Measurements from ENCODE around the gene SLC7A11.

SLC7A11 gene

DNA sequence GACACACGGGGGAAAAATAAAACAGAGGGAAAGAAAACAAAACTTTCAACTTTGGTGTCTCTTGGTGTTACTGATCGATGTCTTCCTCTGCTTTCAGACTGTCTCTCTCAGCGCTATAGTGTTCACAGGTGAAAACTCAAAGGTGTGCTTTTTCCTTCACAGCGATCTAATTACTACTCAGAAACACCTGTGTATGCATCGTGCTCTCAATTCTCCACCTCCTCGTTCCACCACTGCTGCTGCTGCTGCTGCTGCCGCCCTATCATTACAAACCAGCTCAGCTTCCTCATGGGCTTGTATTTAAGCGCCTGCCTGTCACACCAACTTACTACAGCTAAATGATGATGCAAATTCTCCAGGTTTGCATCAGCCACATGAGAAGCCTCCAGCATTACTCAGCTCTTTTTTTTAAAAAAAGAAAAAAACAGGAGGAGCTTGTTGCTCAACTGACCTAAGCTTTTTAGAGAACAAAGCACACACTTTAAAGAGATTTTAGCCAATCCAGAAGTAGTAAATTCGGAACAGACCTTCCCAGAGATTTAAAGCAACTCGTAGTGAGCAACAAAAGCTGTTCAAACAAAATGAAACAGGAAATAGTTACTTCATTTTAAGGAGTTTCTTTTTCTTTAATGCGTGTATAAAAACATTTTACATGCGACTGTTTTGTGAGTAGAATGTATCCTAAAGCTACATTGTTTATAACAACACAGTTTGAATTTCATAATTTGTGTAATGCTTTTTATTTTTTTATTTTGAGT is at the start of gene SLC7A11:
Gene SLC7A11, minus strand, starts transcription at position 274 of the 758 bp plus-strand sequence. CDS start 280 bp downstream, outside the sequence.
- peak; percentile 63 to 77 for DNase-seq

DNA sequence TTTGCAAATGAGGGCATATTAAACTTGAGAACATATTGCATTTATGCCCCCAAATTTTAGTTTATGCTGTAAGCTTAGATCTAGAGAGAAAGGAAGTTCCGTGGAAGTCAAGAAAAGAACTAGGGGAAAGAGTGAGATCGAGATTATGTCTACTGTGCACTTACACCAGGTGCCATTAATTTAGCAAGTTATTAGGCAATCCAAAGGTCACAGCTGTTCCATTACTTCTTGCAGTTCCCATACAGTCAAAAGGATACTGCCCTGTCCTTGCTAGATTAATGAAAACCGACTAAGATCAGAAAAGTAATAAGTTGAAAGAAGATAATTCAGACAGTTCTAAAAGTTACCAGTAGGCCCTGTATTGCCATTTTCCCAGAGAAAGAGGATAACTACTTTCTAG is 49.3 kb upstream of the SLC7A11 start:
- no peak for DNase-seq

DNA sequence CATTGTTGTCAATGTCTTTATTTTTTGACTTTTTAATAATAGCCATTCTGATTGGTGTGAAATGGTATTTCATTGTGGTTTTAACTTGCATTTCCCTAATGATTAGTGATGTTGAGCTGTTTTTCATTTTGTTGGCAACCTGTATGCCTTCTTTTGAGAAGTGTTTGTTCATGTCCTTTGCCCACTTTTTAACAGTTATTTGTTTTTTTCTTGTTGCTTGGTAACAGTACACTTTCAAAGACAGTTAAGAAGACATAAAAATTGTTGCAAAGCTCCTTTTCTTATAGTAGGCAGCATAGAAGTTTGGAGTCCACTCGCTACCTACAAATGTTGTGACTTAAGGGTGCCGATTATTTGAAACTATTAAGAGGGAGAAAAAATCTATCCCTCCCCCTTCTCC is 48.7 kb upstream of the SLC7A11 start:
- DNase-seq: no peak

DNA sequence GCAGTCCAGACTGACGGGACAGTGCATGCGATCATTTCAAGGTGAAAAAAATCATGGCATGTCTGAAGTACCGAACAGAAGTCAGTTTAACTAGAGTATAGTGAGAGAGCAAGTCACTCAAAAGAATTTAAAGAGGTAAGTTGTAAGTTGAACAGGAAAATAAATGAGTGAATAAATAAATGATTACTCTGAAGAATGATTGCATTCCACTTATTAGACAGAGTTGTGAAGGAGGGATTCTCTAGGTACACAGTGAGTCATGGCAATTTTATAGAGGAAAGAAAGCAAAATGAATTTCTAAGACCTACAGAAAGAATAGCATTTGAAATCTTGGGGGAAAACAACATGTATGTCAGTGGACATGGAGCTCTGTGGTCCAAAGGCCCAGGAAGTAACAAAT is 37.1 kb upstream of the SLC7A11 start:
- no peak for DNase-seq

DNA sequence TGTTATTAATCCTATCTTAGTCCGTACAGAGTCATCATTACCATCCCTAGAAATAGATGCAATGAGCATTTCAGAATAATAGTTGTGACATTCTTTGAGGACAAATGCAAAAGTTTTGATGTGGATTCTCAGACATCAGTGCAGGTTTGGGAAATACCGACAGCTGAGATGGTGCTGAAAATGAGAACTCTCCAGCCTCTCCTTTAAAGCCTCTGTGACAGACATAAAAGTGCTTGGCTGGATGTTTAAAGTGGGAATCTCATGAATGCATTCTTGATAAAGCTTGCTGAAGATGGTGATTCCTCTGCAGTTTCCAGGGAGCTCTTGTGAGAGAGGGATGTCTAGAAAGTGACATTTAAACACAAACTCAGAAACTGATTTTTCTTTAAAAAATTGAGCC is 35.0 kb upstream of the SLC7A11 start:
- no peak for DNase-seq

DNA sequence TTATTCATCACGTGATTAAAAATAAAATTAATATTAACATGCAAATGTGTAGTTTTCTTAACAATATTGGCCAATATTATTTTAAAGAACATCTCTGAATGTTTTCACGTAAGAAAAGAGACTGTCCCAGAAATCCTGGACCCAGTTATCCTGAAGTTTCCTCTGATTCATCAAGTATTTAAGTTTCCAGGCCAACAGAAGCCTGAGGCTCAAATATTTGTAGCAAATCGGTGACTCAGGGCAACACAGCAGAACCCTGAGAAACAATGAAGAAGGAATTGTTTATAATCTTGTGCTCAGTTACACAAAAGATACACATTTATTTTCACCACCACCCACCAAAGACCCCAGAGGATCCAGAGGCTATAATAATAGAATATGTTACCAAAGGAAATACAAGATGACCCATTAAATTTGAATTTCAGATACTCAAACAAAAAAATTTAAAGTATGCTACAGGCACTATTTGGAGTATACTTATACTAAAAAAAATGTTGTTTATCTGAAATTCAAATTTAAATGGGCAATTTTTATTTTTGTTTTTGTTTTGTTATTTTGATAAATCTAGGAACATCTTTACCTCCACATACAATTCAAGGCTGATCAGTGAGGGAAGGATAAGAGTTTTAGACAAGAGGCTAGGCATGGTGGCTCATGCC is 33.9 kb upstream of the SLC7A11 start:
- no peak for DNase-seq

DNA sequence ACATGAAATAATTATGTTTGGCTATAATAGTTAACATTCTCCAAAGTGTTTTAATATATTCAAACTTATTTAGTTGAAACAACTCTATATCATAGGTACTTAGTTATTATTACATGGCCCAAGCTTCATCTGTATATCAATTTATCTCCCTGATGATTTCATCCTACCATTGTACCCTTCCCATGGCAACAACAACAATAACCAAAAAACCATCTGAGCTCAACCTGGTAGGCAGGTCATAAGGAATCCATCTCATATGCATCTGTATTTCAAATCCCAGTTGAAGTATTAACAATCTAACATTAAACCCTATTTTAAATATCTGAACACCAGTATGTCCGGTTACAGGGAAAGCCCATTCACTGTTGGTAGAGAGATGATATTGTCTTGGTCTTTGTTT is 33.1 kb upstream of the SLC7A11 start:
- no peak for DNase-seq

DNA sequence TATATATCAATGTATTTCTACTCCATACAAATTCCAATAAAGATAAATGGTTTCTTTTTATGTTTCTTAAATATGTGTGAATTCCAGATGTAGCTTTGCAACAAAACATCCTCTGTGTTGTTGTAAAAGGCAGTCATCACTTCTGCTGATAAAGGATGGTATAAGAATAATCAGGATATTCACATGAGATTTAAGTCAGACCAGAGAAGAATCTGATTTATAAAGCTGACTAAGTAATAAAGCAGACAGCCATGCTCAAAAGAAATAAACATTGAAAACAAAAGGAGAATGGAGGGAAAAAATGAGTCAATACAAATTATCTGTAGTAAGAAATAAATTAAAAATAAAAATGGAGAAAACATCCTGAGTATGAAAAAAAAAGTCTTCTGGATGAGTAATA is 27.0 kb upstream of the SLC7A11 start:
- no peak for DNase-seq

DNA sequence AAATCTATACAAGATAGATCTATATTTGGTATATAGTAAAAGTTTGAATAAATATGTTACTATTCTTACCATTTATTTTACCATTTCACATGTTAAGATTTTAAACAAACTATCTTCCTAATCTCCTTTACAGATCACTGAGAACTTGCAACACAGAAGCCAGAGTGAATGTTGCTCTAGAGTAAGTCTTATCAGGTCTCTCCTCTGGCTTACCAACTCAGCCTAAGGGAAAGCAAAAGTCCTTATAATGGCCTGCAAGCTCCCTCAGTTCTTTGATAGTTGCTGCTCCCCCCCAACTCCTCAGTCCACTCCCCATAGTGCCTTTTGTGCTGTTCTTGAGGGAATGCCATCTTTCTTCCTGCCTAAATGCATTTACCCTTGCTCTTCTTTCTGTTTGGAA is 25.7 kb upstream of the SLC7A11 start:
- DNase-seq: no peak

DNA sequence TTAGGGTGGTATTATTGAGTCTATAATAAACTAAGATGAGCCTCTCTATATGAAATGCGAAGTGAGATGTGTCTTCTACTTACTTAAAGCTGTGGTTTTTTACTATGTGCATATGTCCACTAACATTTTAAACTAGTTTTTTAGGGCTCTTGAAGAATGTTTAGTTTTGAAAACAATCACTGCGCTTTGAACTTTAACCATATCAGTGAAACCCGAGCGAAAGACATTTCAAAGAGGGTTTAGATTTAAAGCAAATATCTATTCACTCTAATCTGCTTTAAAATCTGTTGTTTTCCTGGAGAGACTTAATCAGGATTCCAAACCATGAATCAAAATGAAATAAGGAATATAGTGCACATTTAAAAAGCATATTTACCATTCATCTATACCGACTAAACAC is 24.8 kb upstream of the SLC7A11 start:
- no peak for DNase-seq

DNA sequence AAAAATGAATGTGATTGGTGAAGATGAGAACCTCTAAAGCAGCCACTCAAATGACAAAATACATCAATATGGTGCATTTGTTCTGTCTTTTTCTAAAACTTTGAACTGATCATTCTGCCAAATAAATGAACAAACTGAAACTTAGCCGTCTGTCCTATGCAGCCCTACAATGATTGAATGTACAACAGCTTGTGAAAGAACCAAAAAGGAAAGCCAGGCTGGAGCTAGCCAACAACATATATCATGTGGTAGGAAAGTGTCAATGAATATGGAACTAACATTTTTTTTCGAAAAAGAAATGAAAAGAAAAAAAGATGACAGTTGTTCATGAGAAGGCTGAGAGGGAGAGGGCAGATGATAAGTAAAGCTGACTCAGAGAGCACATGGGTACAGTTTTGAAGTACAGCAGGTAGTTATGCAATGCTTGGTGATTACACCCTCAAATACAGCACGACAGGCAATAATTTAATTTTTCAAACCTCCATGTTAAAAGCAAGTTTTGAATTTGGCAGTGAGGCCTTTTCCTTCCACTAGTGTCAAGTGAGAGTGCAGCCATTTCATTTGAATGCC is 21.2 kb upstream of the SLC7A11 start:
- DNase-seq: no peak

DNA sequence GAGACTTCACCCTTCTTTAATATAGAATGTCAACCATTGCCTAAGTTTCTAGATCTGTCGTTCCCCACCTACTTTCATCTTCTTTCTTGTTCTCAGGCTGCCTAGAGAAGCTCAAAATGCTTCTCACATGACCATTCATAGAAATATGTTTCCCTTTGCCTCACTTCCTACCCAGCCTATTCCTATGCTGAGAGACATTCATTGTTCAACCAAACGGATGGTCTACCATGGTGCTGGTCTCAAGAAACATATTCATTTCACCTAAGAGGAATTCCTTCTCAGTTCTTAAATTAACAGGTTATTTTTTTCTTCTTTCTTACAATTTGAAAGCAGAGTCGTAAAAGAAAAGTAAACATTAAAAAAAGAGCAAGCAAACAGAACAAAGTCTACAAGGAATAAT is 20.3 kb upstream of the SLC7A11 start:
- DNase-seq: no peak

DNA sequence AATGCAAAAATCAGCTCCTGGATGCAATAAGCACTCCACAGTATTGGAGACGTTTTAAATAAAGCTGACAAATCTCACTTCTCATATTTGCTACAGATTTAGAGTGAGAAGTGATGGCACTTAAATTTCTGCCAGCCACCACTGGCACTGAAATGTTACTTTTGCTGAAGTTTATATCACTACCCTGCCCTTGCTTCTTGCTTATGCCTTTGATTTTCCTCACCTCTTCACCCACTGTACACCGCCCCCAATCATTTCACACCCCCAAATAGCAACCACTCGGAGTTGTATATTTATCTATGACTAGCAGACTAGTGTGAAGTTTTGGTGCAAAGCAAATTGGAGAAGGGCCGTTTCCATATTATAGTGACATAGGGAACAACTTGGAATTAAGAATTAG is 19.9 kb upstream of the SLC7A11 start:
- no peak for DNase-seq

DNA sequence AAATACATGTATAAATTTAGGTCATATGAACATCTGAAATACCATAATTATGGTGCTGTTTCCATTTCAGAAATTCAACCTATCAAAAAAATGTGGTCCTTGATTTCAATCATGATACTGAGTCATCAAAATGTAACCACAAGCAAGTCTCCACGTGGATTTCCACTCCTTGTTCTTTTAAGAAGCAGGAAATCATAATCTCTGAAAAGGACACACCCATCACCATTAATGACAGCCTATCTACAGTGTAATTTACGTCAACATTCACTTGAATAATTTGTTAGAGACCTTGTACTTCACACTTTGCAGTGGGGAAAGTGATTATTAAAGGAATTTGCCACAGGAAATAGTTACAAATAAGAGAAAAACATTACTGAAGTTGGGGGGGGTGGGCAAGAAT is 17.7 kb upstream of the SLC7A11 start:
- no peak for DNase-seq

DNA sequence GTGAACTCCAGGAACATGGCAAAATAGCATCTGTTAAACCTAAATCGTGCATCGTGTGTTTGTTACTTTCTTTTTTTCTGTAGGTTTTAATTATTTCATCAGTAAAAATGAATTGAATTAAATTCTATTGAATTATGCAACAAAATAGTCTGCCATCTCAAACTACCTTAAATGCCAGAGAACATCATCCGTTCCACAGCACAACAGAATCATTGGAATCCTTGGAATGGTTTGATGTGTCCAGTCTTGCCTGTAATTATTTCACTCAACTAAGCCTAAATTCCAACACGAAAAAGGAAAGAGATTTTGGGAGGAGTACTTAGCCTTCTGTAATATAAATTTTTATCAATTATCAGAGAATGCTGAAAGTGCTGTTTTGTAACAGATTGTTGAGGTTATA is 17.1 kb upstream of the SLC7A11 start:
- DNase-seq: no peak

DNA sequence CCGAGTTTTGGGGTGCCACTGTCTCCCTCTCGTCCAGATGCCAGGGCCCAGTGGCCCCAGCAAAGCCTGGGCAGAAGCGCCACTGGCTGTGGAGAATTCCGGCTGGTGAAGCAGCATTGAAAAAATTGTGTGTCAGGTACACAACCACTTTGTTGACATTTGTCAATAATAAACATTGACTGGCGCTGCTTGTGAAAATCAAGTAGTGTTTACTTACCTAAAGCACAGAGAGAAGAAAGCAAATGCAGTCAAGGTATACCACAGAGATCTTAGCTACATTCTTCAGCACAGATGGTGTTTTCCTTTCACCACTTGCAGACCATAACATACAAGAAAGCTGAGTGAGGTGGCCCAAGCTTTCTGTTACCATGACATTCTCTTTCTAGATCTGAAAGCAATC is 14.5 kb upstream of the SLC7A11 start:
- no peak for DNase-seq

DNA sequence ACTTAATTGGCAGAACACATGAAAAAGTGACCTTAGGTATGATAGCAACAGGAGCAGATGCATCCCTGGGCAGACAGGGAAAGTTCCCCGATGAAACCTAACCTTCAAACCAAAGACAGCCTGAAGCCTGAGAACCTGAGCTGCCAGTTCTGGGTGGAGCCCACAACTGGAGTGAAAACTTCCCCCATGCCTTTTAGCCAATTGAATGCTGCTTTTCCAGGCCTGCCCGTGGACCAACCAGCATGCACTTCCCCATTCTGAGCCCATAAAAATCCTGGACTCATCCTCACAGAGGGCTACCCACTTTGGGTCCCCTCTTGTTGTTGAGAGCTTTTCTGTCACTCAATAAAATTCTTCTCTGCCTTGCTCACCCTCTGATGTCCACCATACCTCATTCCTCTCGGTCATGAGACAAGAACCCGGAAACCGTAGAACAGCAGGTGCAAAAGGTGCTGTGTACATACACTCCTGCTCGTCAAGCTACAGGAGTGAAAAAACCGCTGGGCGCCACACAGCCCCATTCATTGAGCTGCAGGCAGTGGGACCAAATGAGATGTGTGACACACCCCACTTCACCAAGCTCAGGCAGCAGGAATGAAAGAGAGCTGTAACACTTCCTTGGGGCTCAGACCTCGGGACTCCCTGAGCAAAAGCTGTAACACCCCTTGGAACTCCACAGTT is 13.9 kb upstream of the SLC7A11 start:
- DNase-seq: no peak

DNA sequence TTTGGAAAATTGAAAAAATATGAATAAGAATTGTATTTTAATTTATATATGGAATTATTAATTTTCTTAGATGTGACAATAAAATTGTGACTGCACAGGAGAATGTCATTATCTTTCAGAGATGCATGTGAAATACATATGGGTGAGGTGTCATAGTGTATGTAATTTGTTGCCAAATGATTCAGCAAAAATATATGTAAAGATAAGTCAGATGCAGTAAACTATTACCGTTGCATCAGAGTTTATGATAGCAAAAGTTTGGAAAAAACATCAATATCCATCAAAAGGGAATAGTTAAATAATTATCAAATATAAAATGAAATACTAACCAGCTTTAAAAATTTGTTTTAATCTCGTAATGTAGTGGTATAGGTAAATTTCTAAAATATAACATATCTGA is 10.4 kb upstream of the SLC7A11 start:
- DNase-seq: no peak

DNA sequence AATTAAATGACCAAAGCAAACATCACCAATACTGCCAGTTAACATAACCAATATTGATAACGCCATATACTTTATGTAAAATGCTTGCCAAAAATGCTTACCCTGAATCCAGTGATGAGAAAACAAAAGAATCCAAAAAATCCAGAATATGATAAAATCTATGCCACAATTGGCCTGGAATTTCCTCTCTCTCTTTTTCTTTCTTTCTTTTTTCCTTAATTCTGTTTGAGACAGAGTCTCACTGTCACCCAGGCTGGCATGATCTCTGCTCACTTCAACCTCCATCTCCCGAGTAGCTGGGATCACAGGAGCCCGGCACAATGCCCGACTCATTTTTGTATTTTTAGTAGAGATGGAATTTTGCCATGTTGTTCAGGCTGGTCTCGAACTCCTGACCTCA is 9.8 kb upstream of the SLC7A11 start:
- DNase-seq: no peak

DNA sequence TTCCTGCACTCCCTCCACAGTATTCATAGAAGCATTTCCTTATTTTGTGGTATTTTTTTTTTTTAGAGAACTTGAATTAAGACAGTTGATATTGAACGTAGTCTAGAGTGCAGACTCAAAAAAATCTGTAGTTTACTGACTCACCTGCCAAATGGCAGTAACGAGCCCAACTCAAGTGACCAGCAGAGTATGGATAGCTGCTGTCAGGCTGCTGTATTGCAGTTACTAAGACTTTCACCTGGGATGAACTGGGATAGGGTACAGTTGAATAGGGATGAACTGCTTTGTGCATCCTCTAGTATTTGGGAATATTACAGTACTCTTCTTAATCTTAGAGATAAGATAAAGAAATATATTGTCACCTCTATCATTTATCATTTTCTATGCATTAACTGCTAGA is 7.0 kb upstream of the SLC7A11 start:
- no peak for DNase-seq

DNA sequence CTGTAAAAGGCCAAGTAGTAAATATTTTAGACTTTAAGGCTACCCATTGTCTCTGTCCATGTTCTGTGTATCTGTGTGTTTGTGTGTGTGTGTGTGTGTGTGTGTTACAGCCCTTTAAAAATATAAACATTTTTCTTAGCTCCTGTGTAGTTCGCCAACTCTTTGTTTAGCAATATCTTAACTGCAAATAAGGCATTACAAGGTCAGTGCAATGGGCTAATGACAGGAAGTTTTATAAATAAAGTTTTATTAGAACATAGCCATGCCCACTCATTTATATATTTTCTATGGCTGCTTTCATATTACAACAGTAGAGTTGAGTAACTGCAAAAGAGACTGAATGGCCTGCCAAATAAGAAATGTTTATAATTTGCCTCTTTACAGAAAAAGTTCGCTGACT is 5.9 kb upstream of the SLC7A11 start:
- no peak for DNase-seq

DNA sequence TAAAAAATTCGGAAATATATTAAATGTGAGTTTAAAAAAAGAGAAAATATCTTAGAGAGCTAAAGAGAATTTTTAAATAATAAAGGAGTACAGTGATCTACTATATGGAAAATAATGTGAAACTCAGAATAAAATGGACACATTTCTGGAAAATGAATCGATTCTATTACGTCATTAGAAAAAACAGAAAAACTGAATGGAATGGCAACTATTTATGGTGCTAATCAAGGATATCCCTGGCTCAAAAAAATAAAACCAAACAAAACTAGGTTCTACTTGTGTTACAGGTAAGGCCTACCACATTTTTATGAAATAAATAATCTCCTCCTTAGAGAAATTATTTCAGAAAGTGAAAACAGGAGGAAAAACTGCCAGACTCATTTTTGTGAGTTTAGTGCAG is 5.5 kb upstream of the SLC7A11 start:
- no peak for DNase-seq

DNA sequence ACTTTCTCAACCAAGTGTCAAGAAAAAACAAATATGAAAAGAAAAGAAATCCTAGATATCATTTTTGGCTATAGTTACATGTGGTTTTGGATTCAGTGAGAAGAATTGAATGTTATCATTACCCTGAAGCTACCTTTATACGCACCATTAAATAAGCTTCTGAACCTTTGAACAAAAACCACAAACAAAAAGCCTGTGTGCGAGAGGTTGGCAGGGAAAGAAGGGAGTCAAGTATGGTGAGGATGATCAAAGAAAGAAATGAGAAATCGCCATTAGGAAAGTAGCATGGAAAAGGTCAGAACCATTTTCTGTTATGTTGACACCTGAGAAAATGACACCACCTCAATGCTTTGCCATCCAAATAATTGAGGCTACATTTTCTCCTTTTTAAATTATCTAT is 1.2 kb upstream of the SLC7A11 start:
- no peak for DNase-seq

DNA sequence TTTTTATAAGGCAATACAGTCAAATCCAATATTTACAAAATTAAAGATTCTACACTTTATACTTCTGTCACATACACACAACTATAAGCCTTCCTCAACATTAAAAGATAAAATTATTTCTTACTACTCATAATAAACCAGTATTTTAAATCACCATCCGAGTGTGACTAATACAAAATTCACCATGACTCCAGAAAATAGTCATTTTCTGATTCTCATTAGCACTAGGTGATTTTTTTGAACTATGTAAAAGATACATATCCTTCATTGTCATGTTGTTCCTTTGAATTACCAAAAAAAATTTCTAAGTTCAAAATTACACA is 646 bp upstream of the SLC7A11 start:
- no peak for DNase-seq

All from NCI-H1930 (cell line).